Stimulated activated memory B cell treated with anti-CD40 and anti-IgM and Interleukin-4, amounts not matched to agents 10 μg/mL and 1 μg/mL and 100 μg/mL, for 72 hours (primary cell): ENCODE data around the gene NLK.
"Not testable (repeated sequence)": the region's sequence is repeated elsewhere in the genome, so short reads cannot be mapped to it uniquely, and the experiment has no call there.

Source experiments
- ATAC-seq: fragments of 150-1000 bp; cut with Tn5 transposase; 2 replicates; pipeline ENCODE4 v1.10.0; 2021
- H3K27ac Mint-ChIP-seq: one replicate; pipeline ENCODE4 v1.8.0; 2022; ENCODE audit warnings: mild to moderate bottlenecking, mixed read lengths
- H3K27me3 Mint-ChIP-seq: one replicate; pipeline ENCODE4 v1.8.0; 2022; ENCODE audit warnings: mixed read lengths
- H3K36me3 Mint-ChIP-seq: one replicate; pipeline ENCODE4 v1.8.0; 2022; ENCODE audit warnings: mixed read lengths
- H3K4me1 Mint-ChIP-seq: one replicate; pipeline ENCODE4 v1.8.0; 2022; ENCODE audit warnings: mixed read lengths
- H3K4me3 Mint-ChIP-seq: one replicate; pipeline ENCODE4 v1.8.0; 2022; ENCODE audit warnings: mild to moderate bottlenecking, moderate library complexity, mixed read lengths
- H3K9me3 Mint-ChIP-seq: one replicate; pipeline ENCODE4 v1.8.0; 2022; ENCODE audit warnings: mixed read lengths

NLK gene

DNA sequence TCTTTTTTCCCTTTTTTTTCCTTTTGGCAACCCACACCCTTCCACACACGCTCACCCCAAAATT lies at the start of gene NLK:
TSS of gene NLK (plus strand) at position 21 of the 64 bp plus-strand sequence. CDS start 197 bp downstream, outside the sequence.
- Mint-ChIP-seq H3K27me3 (no peaks in the 10 kb centered on the region), H3K9me3 (no peaks in the 10 kb centered on the region), H3K4me3 (peak within 1 kb of the TSS; percentile 93), H3K27ac (peak within 1 kb of the TSS; percentile 64), H3K36me3 (peaks cover 12% of the 10 kb centered on the region), H3K4me1 (peaks cover 68% of the 10 kb centered on the region)
- no peak for ATAC-seq

DNA sequence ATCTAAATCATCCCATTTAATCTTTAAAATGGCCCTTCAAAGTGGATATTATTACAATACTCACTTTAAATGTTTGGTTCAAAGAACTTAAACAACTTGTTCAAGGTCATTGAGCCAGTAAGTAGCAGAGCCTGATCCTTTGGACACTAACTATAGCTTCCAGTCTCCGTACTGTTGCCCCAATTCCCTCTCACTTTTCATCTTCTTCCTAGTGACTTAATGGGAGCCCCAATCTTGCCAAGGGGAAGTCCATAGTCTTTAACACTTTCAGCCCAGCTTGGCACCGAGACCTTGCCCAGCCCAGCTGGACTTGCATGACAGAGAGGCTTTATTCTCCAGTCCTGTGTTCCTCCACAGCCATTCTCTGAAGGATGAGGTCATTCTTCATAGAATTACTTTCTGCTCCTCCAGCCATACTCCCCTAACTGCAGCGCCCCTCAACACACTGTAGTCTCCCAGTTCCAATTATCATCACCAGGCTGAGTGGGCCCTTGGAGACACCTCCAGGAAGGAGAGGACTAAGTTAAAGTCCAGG lies 49.2 kb upstream of the NLK start:
- H3K36me3 Mint-ChIP-seq = no peaks in the 10 kb centered on the region
- no peaks in the 10 kb centered on the region for H3K9me3 Mint-ChIP-seq
- no peak for ATAC-seq
- no peaks in the 10 kb centered on the region for H3K4me1 Mint-ChIP-seq
- H3K27ac Mint-ChIP-seq = no peak overlapping the region
- H3K4me3 Mint-ChIP-seq = no peak overlapping the region
- peaks cover 8% of the 10 kb centered on the region for H3K27me3 Mint-ChIP-seq

GRCh38 chr17:27993723-27994310 lies 48.7 kb upstream of the NLK start:
- Mint-ChIP-seq H3K4me3 (no peak overlapping the region), H3K27ac (no peak overlapping the region), H3K36me3 (no peaks in the 10 kb centered on the region), H3K9me3 (no peaks in the 10 kb centered on the region), H3K27me3 (peaks cover 8% of the 10 kb centered on the region), H3K4me1 (no peaks in the 10 kb centered on the region)
- no peak for ATAC-seq

DNA sequence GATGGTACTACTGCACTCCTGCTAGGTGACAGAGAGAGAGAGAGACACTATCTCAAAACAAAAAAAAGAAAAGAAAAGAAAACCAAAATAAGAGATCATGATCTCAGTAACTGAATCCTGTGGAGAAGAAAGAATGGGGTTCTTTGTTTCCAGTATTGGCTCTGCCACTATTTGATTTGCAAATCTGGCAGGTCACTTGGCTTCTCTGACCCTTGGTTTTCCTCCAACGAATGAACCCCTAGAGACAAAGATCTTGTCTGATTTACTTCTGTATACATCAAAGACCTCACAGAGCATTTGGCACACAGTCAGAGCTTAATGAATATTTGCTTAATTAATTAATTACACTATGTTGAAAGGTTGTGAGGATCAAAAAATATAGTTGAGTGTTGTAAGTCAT lies 47.9 kb upstream of the NLK start:
- no peak overlapping the region for H3K4me3 Mint-ChIP-seq
- H3K27ac Mint-ChIP-seq = no peak overlapping the region
- no peaks in the 10 kb centered on the region for H3K36me3 Mint-ChIP-seq
- H3K9me3 Mint-ChIP-seq = no peaks in the 10 kb centered on the region
- ATAC-seq = no peak
- H3K4me1 Mint-ChIP-seq = no peaks in the 10 kb centered on the region
- H3K27me3 Mint-ChIP-seq = peaks cover 8% of the 10 kb centered on the region

DNA sequence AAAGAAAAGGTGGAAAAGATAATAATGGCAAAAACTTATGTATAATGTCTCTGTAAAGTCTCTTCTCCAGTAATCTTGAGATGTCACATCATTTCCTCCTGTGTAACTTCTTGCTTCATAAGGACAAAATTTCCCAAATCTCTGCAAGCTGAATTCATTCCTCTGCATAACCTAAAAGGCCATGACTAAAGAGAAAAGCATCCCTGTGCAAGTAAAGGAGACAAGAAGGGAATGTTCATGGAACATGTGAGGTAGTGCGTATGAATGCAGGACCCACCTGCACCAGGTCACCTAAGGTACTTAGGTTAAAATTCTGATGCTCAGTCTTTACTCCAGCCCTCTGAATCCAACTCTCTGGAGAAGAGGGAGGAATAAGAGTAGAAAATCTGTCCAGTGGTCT lies 46.9 kb upstream of the NLK start:
- H3K27ac Mint-ChIP-seq = no peak overlapping the region
- H3K36me3 Mint-ChIP-seq = no peaks in the 10 kb centered on the region
- no peak overlapping the region for H3K4me3 Mint-ChIP-seq
- no peaks in the 10 kb centered on the region for H3K4me1 Mint-ChIP-seq
- H3K9me3 Mint-ChIP-seq = no peaks in the 10 kb centered on the region
- ATAC-seq = no peak
- H3K27me3 Mint-ChIP-seq = peaks cover 8% of the 10 kb centered on the region

DNA sequence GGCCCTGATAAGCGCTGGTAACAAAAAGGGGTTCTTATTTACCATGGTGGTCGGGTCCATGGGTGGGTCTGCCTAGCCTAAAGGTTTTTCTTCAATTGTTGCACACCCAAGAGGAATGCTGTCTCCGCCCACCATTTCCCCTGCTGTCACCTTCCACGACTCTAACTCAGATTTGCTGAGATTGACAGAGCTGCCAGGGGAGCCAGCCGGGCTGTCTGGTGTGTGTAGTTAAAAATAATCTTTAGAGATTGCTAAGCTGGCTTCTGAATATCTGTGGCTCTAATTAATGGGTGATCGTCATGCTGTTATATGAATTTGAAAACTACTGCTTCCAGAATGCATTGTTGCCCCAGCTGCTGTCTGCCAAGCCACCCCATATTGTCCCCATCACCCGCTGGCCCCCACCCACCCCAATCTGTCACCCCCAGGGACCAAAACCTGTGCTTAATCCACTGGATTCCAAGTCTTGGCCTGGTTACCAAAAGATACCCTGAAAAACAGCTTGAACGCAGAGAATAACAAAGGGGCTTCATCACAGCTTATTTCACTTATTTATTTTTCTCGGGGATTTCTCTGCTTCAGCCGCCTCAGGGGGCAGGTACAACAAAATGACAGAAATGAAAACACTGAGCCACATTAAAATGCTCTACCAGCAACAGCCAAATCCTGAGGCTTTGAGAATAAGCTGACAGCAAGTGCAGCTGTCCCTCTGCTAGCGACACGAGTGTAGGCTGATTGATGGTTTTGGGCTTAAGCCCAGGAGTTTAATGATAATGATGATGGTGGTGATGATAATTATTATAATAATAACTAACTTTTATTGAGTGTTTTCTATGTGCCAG lies 46.1 kb upstream of the NLK start:
- no peak overlapping the region for H3K27ac Mint-ChIP-seq
- no peaks in the 10 kb centered on the region for H3K4me1 Mint-ChIP-seq
- H3K27me3 Mint-ChIP-seq = peaks cover 8% of the 10 kb centered on the region
- ATAC-seq = no peak
- no peaks in the 10 kb centered on the region for H3K36me3 Mint-ChIP-seq
- H3K9me3 Mint-ChIP-seq = no peaks in the 10 kb centered on the region
- no peak overlapping the region for H3K4me3 Mint-ChIP-seq

- Mint-ChIP-seq H3K4me1 (no peaks in the 10 kb centered on the region), H3K27me3 (peaks cover 8% of the 10 kb centered on the region), H3K36me3 (no peaks in the 10 kb centered on the region), H3K4me3 (no peak overlapping the region), H3K9me3 (no peaks in the 10 kb centered on the region), H3K27ac (no peak overlapping the region)
- no peak for ATAC-seq
Observed at GRCh38 chr17:27997044-27997401, 45.5 kb upstream of the NLK start.

GRCh38 chr17:27997522-27997921 lies 45.0 kb upstream of the NLK start:
- Mint-ChIP-seq H3K36me3 (no peaks in the 10 kb centered on the region), H3K4me3 (no peak overlapping the region), H3K9me3 (no peaks in the 10 kb centered on the region), H3K4me1 (no peaks in the 10 kb centered on the region), H3K27ac (no peak overlapping the region), H3K27me3 (peaks cover 8% of the 10 kb centered on the region)
- ATAC-seq = no peak

- no peak overlapping the region for H3K27ac Mint-ChIP-seq
- no peaks in the 10 kb centered on the region for H3K9me3 Mint-ChIP-seq
Observed at GRCh38 chr17:28001149-28001548, 41.3 kb upstream of the NLK start.

DNA sequence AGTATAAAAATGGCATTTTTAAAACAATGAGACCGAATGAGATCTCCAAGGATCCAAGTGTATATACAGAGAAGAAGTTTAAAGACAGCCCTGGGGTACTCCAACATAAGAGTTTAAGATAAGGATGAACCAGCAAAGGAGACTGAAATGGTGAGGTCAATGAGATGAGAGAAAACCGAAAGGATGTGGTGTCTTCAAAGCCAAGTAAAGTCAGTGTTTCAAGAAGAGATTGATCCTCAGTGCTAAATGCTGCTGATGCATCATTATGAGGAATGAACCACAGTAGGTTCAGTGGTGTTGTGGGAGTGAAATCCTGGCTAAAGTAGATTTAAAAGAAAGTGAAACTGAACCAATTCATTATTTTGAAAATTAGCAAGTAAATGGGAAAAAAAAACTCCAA lies 38.1 kb upstream of the NLK start:
- no peak for ATAC-seq
- Mint-ChIP-seq H3K4me1 (no peaks in the 10 kb centered on the region), H3K27ac (no peak overlapping the region), H3K36me3 (no peaks in the 10 kb centered on the region), H3K27me3 (peaks cover 6% of the 10 kb centered on the region), H3K4me3 (no peak overlapping the region), H3K9me3 (no peaks in the 10 kb centered on the region)

More at GRCh38 chr17:28001149-28001548, 41.3 kb upstream of the NLK start:
- H3K27me3 Mint-ChIP-seq = no peaks in the 10 kb centered on the region
- ATAC-seq = no peak
- H3K36me3 Mint-ChIP-seq = no peaks in the 10 kb centered on the region
- H3K4me3 Mint-ChIP-seq = no peak overlapping the region
- H3K4me1 Mint-ChIP-seq = no peaks in the 10 kb centered on the region

- not testable (repeated sequence) for H3K9me3 Mint-ChIP-seq, ATAC-seq, H3K27me3 Mint-ChIP-seq, H3K27ac Mint-ChIP-seq, H3K4me3 Mint-ChIP-seq, H3K36me3 Mint-ChIP-seq, H3K4me1 Mint-ChIP-seq
Observed at GRCh38 chr17:28007925-28008324, 34.6 kb upstream of the NLK start.

- Mint-ChIP-seq H3K27ac (no peak overlapping the region), H3K4me3 (no peak overlapping the region), H3K4me1 (no peaks in the 10 kb centered on the region), H3K36me3 (no peaks in the 10 kb centered on the region), H3K27me3 (peaks cover 6% of the 10 kb centered on the region), H3K9me3 (no peaks in the 10 kb centered on the region)
- ATAC-seq = no peak
Observed at GRCh38 chr17:28008513-28008912, 34.0 kb upstream of the NLK start.

DNA sequence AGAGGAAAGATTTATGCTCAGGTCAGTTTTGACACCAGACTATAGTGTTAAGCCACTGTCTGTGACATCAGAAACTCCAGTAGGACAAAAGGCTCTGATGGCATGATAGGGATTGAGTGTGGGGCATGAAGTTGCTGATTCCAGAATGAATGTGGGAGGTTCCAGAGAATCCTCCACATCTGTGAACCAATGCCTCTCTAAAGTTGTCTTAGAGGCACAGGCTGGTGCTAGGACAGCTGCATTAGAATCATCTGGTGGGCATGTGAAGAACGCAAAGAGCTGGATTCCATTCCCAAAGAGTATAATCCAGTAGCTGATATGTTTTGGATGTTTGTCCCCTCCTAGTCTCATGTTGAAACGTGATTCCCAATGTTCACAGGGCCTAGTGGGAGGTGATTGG lies 32.1 kb upstream of the NLK start:
- Mint-ChIP-seq H3K4me3 (no peak overlapping the region), H3K36me3 (no peaks in the 10 kb centered on the region), H3K27ac (no peak overlapping the region), H3K27me3 (peaks cover 6% of the 10 kb centered on the region), H3K4me1 (no peaks in the 10 kb centered on the region), H3K9me3 (no peaks in the 10 kb centered on the region)
- no peak for ATAC-seq

DNA sequence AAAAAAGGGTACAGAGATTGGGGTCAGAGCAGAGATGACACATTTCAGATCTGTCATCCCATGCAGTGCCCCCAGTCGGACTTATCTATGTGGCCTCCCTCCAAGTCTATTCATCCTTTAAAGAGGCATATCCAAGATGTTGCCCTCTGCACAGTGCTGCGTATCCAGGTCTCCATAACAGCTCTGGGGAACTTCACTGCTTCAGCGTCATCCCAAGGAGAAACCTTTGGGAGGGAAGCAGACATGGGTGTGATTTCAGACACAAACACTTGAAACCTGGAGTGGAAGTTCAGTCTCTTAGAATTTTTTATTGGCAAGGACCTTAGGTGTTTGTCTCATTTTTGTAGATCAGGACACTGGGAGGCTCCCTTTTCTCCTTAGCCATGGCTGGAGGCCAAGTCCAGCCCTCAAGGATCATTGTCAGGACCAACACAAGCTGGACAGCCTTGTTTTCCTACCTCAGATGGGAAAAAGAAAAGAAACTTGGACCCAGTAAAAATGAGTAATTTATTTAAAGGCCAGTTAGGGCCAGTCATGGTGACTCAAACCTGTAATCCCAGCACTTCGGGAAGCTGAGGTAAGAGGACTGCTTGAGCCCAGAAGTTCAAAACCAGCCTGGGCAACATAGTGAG lies 23.9 kb upstream of the NLK start:
- Mint-ChIP-seq H3K36me3 (no peaks in the 10 kb centered on the region), H3K4me3 (no peak overlapping the region), H3K4me1 (peaks cover 6% of the 10 kb centered on the region), H3K9me3 (no peaks in the 10 kb centered on the region), H3K27me3 (peaks cover 9% of the 10 kb centered on the region), H3K27ac (no peak overlapping the region)
- no peak for ATAC-seq

GRCh38 chr17:28020515-28020914 lies 22.0 kb upstream of the NLK start:
- H3K9me3 Mint-ChIP-seq = no peaks in the 10 kb centered on the region
- peaks cover 9% of the 10 kb centered on the region for H3K27me3 Mint-ChIP-seq
- no peak overlapping the region for H3K4me3 Mint-ChIP-seq
- ATAC-seq = no peak
- peaks cover 6% of the 10 kb centered on the region for H3K4me1 Mint-ChIP-seq
- no peaks in the 10 kb centered on the region for H3K36me3 Mint-ChIP-seq
- H3K27ac Mint-ChIP-seq = no peak overlapping the region

GRCh38 chr17:28029044-28029443 lies 13.4 kb upstream of the NLK start:
- Mint-ChIP-seq H3K9me3 (peaks cover 2% of the 10 kb centered on the region), H3K4me3 (no peak overlapping the region), H3K27ac (no peak overlapping the region)

More at GRCh38 chr17:28029044-28029443, 13.4 kb upstream of the NLK start:
- Mint-ChIP-seq H3K27me3 (no peaks in the 10 kb centered on the region), H3K4me1 (no peaks in the 10 kb centered on the region), H3K36me3 (no peaks in the 10 kb centered on the region)
- no peak for ATAC-seq
